Gastroesophageal sphincter (tissue), 4 donors: ENCODE data around the gene SUSD2. TPM values are rescaled to one million over a fixed set of nuclear protein-coding genes. Genes with fewer than 3 reads are reported as not detected.

Experiments
- ATAC-seq: fragments of 150-250 bp; one replicate; pipeline ENCODE4 v1.9.1; 2016; ENCODE audit warnings: mild to moderate bottlenecking, moderate library complexity
- H3K27ac ChIP-seq, 4 donors: fragments of 200-600 bp; sonication (generic) in 3 of 4; 1 replicate in 3 of 4; 2 replicates in 1 of 4; pipeline ENCODE4 v1.5.1; 2016 to 2019
- H3K27me3 ChIP-seq: fragments of 200-600 bp; sonication (generic); one replicate; pipeline ENCODE4 v1.5.1; 2019
- H3K36me3 ChIP-seq, 2 donors: fragments of 200-600 bp; sonication (generic); one replicate each; pipeline ENCODE4 v1.5.1; 2019; ENCODE audit warnings: control low read depth in 1 of 2
- H3K4me1 ChIP-seq, 3 donors: fragments of 200-600 bp; sonication (generic); 1 replicate in 2 of 3; 2 replicates in 1 of 3; pipeline ENCODE4 v1.5.1; 2016 to 2019; ENCODE audit warnings: control low read depth in 2 of 3
- H3K4me3 ChIP-seq, 2 donors: fragments of 200-600 bp; sonication (generic); one replicate each; pipeline ENCODE4 v1.5.1; 2019; ENCODE audit warnings: mild to moderate bottlenecking in 1 of 2, moderate library complexity in 1 of 2
- H3K9me3 ChIP-seq, 3 donors: fragments of 200-600 bp; sonication (generic); one replicate each; pipeline ENCODE4 v1.5.1; 2017 to 2019; ENCODE audit warnings: control low read depth in 2 of 3
- CTCF ChIP-seq, 4 experiments: fragments of 200-600 bp in 2 of 4; fragments of 450-650 bp in 2 of 4; sonication (generic) in 1 of 4; IDR thresholded peaks; one replicate each; pipeline ENCODE4 v1.5.1; 2017 to 2019; ENCODE audit warnings: antibody characterized with exemption in 4 of 4, mild to moderate bottlenecking in 2 of 4, moderate library complexity in 2 of 4
- EP300 ChIP-seq: sonication (generic); formaldehyde crosslinking; IDR thresholded peaks from one replicate; pipeline ENCODE4 v1.6.1; 2017; ENCODE audit warnings: antibody characterized with exemption, mild to moderate bottlenecking
- POLR2A ChIP-seq, 2 donors: fragments of 450-650 bp; IDR thresholded peaks; one replicate each; pipeline ENCODE4 v1.6.1; 2017; ENCODE audit warnings: antibody characterized with exemption in 2 of 2, mild to moderate bottlenecking in 2 of 2, moderate library complexity in 1 of 2
- POLR2AphosphoS5 ChIP-seq: sonication (generic); formaldehyde crosslinking; IDR thresholded peaks from one replicate; pipeline ENCODE4 v1.6.1; 2017; ENCODE audit warnings: antibody characterized with exemption
- WGBS, 2 donors: methylation state at CpG; one replicate each; pipeline ENCODE4 v1.1.5; 2018; ENCODE audit warnings: low coverage in 1 of 2; 5-methylcytosine and 5-hydroxymethylcytosine counted together
- total RNA-seq, 4 donors: library from RNA; depleted of rRNA; stranded (reverse); fragments of >200 nt; gene quantifications; one replicate each; pipeline ENCODE4 v1.1.0, GENCODE V29; 2016

The SUSD2 gene
- total RNA-seq, 4 donors from 2014 or later = 2.4 to 5.0 (median 4.4) TPM

- H3K4me1 ChIP-seq = peaks cover 0 to 91% (median 34%) of the 10 kb centered on the region in 3 donors
Observed at GRCh38 chr22:24153353-24153752, 27.9 kb upstream of the SUSD2 start.

GRCh38 chr22:24153959-24154358, 27.3 kb upstream of the SUSD2 start:
- TF ChIP-seq POLR2AphosphoS5 = no peak
- TF ChIP-seq POLR2A (IDR thresholded peaks at IDR 0.05) = no peak
- TF ChIP-seq CTCF (IDR thresholded peaks at IDR 0.05) = no peak
- TF ChIP-seq EP300 = no peak
- peak overlapping the region in 2 of 4 donors; percentile 49 to 95 for H3K27ac ChIP-seq
- no peak overlapping the region for H3K4me3 ChIP-seq
- H3K4me1 ChIP-seq = peaks cover 0 to 91% (median 32%) of the 10 kb centered on the region in 3 donors
- ATAC-seq = no peak
- H3K27me3 ChIP-seq = no peaks in the 10 kb centered on the region
- no CpG with 5 or more reads among the region's 7 CpGs for WGBS, 2 donors
- no peaks in the 10 kb centered on the region for H3K9me3 ChIP-seq
- H3K36me3 ChIP-seq = no peaks in the 10 kb centered on the region

More at GRCh38 chr22:24153353-24153752, 27.9 kb upstream of the SUSD2 start:
- no peak overlapping the region for H3K4me3 ChIP-seq
- no peak for TF ChIP-seq POLR2AphosphoS5
- TF ChIP-seq CTCF (IDR thresholded peaks at IDR 0.05) = no peak
- TF ChIP-seq EP300 = no peak
- TF ChIP-seq POLR2A (IDR thresholded peaks at IDR 0.05) = no peak
- no peaks in the 10 kb centered on the region for H3K36me3 ChIP-seq
- H3K27me3 ChIP-seq = no peaks in the 10 kb centered on the region
- H3K27ac ChIP-seq = peak overlapping the region in 2 of 4 donors; percentile 49 to 95
- WGBS, 2 donors = no CpG with 5 or more reads among the region's 3 CpGs
- no peak for ATAC-seq
- H3K9me3 ChIP-seq = no peaks in the 10 kb centered on the region

- 84 to 90% methylated on average over 2 to 4 of the region's 5 CpGs for WGBS, 2 donors
- Histone ChIP-seq H3K36me3 (no peaks in the 10 kb centered on the region), H3K4me1 (peaks cover 0 to 91% (median 33%) of the 10 kb centered on the region in 3 donors), H3K27me3 (no peaks in the 10 kb centered on the region), H3K9me3 (no peaks in the 10 kb centered on the region), H3K4me3 (no peak overlapping the region), H3K27ac (peak overlapping the region in 3 of 4 donors; percentile 92 to 95 (median 95))
- TF ChIP-seq EP300 = no peak
- no peak for TF ChIP-seq CTCF (IDR thresholded peaks at IDR 0.05)
- no peak for TF ChIP-seq POLR2A (IDR thresholded peaks at IDR 0.05)
- no peak for TF ChIP-seq POLR2AphosphoS5
- no peak for ATAC-seq
Observed at GRCh38 chr22:24154826-24155225, 26.5 kb upstream of the SUSD2 start.

GRCh38 chr22:24155627-24156140, 25.6 kb upstream of the SUSD2 start:
- no peaks in the 10 kb centered on the region for H3K27me3 ChIP-seq
- peak; percentile 45 for TF ChIP-seq POLR2AphosphoS5
- peak in 3 of 4 experiments; percentile 59 to 65 (median 63) for TF ChIP-seq CTCF (IDR thresholded peaks at IDR 0.05)
- TF ChIP-seq POLR2A (IDR thresholded peaks at IDR 0.05) = peak in 1 of 2 donors; percentile 24
- TF ChIP-seq EP300 = no peak
- H3K4me1 ChIP-seq = peaks cover 0 to 91% (median 32%) of the 10 kb centered on the region in 3 donors
- H3K27ac ChIP-seq = peak overlapping the region; percentile 45 to 95 (median 94)
- no peaks in the 10 kb centered on the region for H3K9me3 ChIP-seq
- H3K36me3 ChIP-seq = no peaks in the 10 kb centered on the region
- H3K4me3 ChIP-seq = peak overlapping the region; percentile 77 to 96
- no CpG with 5 or more reads among the region's 41 CpGs for WGBS, 2 donors
- ATAC-seq = peak; percentile 89
